WTC11 (cell line): ENCODE results near the gene KCNIP3. TPM values are rescaled to one million over a fixed set of nuclear protein-coding genes. Genes with fewer than 3 reads are reported as not detected.

Experiments used
- ATAC-seq: fragments of 200-7000 bp; cut with Tn5 transposase; 2 replicates; pipeline ENCODE4 v1.10.0; 2021; ENCODE audit warnings: mild to moderate bottlenecking, moderate library complexity
- CTCF ChIA-PET: fragments of 300-600 bp; sonication (Branson Sonifier 250); formaldehyde crosslinking; loops from one replicate; lab custom pipeline; 2021; ENCODE audit warnings: antibody characterized with exemption; lab: Charles Lee
- POLR2A ChIA-PET: fragments of 350-600 bp; sonication (Branson Sonifier 250); formaldehyde crosslinking; loops from one replicate; lab custom pipeline; 2021; ENCODE audit warnings: antibody characterized with exemption; lab: Charles Lee
- DNase-seq: peaks from one replicate; pipeline ENCODE4 v3.0.0; 2021; ENCODE audit warnings: low spot score
- H3K27ac Mint-ChIP-seq: 2 replicates; pipeline ENCODE4 v1.8.0; 2021; ENCODE audit warnings: mixed read lengths
- H3K27me3 Mint-ChIP-seq: 2 replicates; pipeline ENCODE4 v1.8.0; 2021; ENCODE audit warnings: low read depth, mild to moderate bottlenecking, moderate library complexity, mixed read lengths
- H3K36me3 Mint-ChIP-seq: 2 replicates; pipeline ENCODE4 v1.8.0; 2021; ENCODE audit warnings: mixed read lengths
- H3K4me1 Mint-ChIP-seq: 2 replicates; pipeline ENCODE4 v1.8.0; 2022; ENCODE audit warnings: mixed read lengths
- H3K4me3 Mint-ChIP-seq: 2 replicates; pipeline ENCODE4 v1.8.0; 2021; ENCODE audit warnings: mild to moderate bottlenecking, moderate library complexity, mixed read lengths
- H3K9me3 Mint-ChIP-seq: 2 replicates; pipeline ENCODE4 v1.8.0; 2021; ENCODE audit warnings: mixed read lengths
- CBFB ChIP-seq: sonication (generic); formaldehyde crosslinking; IDR thresholded peaks from 2 replicates; pipeline ENCODE4 v1.8.1; 2022; ENCODE audit warnings: mild to moderate bottlenecking, low read depth, missing genetic modification reagents
- ELF4 ChIP-seq: sonication (generic); formaldehyde crosslinking; IDR thresholded peaks from 2 replicates; pipeline ENCODE4 v1.8.1; 2022; ENCODE audit warnings: low read depth, mild to moderate bottlenecking, moderate library complexity, missing genetic modification reagents
- GRHL2 ChIP-seq: fragments of 250-450 bp; sonication (Bioruptor Pico); IDR thresholded peaks from 2 replicates; pipeline ENCODE4 v1.8.0; 2022; ENCODE audit warnings: mild to moderate bottlenecking, moderate library complexity; ENCODE audit not compliant: insufficient replicate concordance, severe bottlenecking
- IRF2 ChIP-seq: sonication (generic); formaldehyde crosslinking; IDR thresholded peaks from 2 replicates; pipeline ENCODE4 v1.8.0; 2022; ENCODE audit warnings: low read depth, missing genetic modification reagents, borderline replicate concordance
- NR3C1 ChIP-seq: sonication (generic); formaldehyde crosslinking; conservative IDR thresholded peaks from 2 replicates; pipeline ENCODE4 v1.8.1; 2023; ENCODE audit warnings: low read depth, mild to moderate bottlenecking, missing genetic modification reagents
- SMAD3 ChIP-seq: sonication (generic); formaldehyde crosslinking; IDR thresholded peaks from 2 replicates; pipeline ENCODE4 v1.8.0; 2022; ENCODE audit warnings: missing genetic modification reagents, mild to moderate bottlenecking, borderline replicate concordance
- SOX15 ChIP-seq: fragments of 250-450 bp; sonication (Bioruptor Pico); IDR thresholded peaks from 2 replicates; pipeline ENCODE4 v1.9.0; 2021; ENCODE audit warnings: mild to moderate bottlenecking
- total RNA-seq: library from RNA; stranded (reverse); gene quantifications from 3 replicates; pipeline ENCODE4 v1.2.3, GENCODE V29; 2021
- TF ChIP-seq, protein P1 (sequence below): sonication (generic); formaldehyde crosslinking; IDR thresholded peaks from 2 replicates; pipeline ENCODE4 v1.8.0; 2022; ENCODE audit warnings: missing genetic modification reagents
- TF ChIP-seq, protein P2 (sequence below): fragments of 250-450 bp; sonication (Bioruptor Pico); IDR thresholded peaks from 2 replicates; pipeline ENCODE4 v2.1.2; 2022; ENCODE audit warnings: mild to moderate bottlenecking, moderate library complexity
- TF ChIP-seq, protein P3 (sequence below): sonication (generic); formaldehyde crosslinking; IDR thresholded peaks from 2 replicates; pipeline ENCODE4 v1.8.0; 2022; ENCODE audit warnings: mild to moderate bottlenecking, missing genetic modification reagents
- TF ChIP-seq, protein P4 (sequence below): sonication (generic); formaldehyde crosslinking; conservative IDR thresholded peaks from 2 replicates; pipeline ENCODE4 v1.8.1; 2022; ENCODE audit warnings: mild to moderate bottlenecking, missing genetic modification reagents
- TF ChIP-seq, protein P5 (sequence below): sonication (generic); formaldehyde crosslinking; IDR thresholded peaks from 2 replicates; pipeline ENCODE4 v1.8.1; 2022; ENCODE audit warnings: mild to moderate bottlenecking, moderate library complexity, missing genetic modification reagents
- TF ChIP-seq, protein P6 (sequence below): sonication (generic); formaldehyde crosslinking; IDR thresholded peaks from 2 replicates; pipeline ENCODE4 v1.8.1; 2023; ENCODE audit warnings: mild to moderate bottlenecking, missing genetic modification reagents
- TF ChIP-seq, protein P7 (sequence below): sonication (generic); formaldehyde crosslinking; IDR thresholded peaks from 2 replicates; pipeline ENCODE4 v1.8.1; 2023; ENCODE audit warnings: mild to moderate bottlenecking, missing genetic modification reagents, borderline replicate concordance
- TF ChIP-seq, protein P8 (sequence below): sonication (generic); formaldehyde crosslinking; IDR thresholded peaks from 2 replicates; pipeline ENCODE4 v1.8.1; 2023; ENCODE audit warnings: mild to moderate bottlenecking, missing genetic modification reagents, moderate library complexity
- TF ChIP-seq, protein P9 (sequence below): sonication (generic); formaldehyde crosslinking; IDR thresholded peaks from 2 replicates; pipeline ENCODE4 v1.8.0; 2023; ENCODE audit warnings: mild to moderate bottlenecking, missing genetic modification reagents

The KCNIP3 gene
- total RNA-seq, 1 experiment from 2014 or later: 2.1 TPM

DNA sequence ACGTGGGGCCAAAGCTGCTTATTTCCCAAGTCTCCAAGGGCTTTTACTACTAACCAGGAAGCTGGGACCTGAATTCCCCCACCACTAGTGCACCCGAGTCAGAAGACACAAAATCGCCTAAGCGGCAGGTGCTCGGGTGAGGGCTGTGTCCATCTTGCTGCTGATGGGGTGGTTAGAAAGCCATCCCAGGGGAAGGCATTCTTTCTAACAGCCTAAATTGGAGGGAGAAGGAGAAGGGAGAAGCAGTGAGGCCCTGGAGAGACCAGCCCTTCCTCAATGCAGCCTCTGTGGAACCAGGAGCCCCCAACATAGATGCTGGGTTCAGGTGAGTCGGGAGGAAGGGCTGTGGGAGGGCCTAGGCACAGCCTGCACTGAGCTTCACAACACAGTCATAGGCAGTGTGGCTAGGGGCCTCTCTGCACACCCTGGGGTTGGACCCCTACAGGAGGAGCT lies 24.8 kb upstream of the KCNIP3 start:
- no peak overlapping the region for H3K4me3 Mint-ChIP-seq
- no peaks in the 10 kb centered on the region for H3K36me3 Mint-ChIP-seq
- peaks cover 31% of the 10 kb centered on the region for H3K4me1 Mint-ChIP-seq
- ChIA-PET CTCF (no interaction called here), POLR2A (no interaction called here)
- H3K9me3 Mint-ChIP-seq: no peaks in the 10 kb centered on the region
- TF ChIP-seq, protein P1, sequence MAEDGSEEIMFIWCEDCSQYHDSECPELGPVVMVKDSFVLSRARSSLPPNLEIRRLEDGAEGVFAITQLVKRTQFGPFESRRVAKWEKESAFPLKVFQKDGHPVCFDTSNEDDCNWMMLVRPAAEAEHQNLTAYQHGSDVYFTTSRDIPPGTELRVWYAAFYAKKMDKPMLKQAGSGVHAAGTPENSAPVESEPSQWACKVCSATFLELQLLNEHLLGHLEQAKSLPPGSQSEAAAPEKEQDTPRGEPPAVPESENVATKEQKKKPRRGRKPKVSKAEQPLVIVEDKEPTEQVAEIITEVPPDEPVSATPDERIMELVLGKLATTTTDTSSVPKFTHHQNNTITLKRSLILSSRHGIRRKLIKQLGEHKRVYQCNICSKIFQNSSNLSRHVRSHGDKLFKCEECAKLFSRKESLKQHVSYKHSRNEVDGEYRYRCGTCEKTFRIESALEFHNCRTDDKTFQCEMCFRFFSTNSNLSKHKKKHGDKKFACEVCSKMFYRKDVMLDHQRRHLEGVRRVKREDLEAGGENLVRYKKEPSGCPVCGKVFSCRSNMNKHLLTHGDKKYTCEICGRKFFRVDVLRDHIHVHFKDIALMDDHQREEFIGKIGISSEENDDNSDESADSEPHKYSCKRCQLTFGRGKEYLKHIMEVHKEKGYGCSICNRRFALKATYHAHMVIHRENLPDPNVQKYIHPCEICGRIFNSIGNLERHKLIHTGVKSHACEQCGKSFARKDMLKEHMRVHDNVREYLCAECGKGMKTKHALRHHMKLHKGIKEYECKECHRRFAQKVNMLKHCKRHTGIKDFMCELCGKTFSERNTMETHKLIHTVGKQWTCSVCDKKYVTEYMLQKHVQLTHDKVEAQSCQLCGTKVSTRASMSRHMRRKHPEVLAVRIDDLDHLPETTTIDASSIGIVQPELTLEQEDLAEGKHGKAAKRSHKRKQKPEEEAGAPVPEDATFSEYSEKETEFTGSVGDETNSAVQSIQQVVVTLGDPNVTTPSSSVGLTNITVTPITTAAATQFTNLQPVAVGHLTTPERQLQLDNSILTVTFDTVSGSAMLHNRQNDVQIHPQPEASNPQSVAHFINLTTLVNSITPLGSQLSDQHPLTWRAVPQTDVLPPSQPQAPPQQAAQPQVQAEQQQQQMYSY: no peak
- TF ChIP-seq NR3C1 (no peak), SMAD3 (CRISPR knock-in tag) (no peak), GRHL2 (CRISPR knock-in tag) (no peak), ELF4 (CRISPR knock-in tag) (no peak), IRF2 (CRISPR knock-in tag) (no peak)
- TF ChIP-seq, protein P2, sequence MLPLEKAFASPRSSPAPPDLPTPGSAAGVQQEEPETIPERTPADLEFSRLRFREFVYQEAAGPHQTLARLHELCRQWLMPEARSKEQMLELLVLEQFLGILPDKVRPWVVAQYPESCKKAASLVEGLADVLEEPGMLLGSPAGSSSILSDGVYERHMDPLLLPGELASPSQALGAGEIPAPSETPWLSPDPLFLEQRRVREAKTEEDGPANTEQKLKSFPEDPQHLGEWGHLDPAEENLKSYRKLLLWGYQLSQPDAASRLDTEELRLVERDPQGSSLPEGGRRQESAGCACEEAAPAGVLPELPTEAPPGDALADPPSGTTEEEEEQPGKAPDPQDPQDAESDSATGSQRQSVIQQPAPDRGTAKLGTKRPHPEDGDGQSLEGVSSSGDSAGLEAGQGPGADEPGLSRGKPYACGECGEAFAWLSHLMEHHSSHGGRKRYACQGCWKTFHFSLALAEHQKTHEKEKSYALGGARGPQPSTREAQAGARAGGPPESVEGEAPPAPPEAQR (CRISPR knock-in tag): no peak
- TF ChIP-seq, protein P3, sequence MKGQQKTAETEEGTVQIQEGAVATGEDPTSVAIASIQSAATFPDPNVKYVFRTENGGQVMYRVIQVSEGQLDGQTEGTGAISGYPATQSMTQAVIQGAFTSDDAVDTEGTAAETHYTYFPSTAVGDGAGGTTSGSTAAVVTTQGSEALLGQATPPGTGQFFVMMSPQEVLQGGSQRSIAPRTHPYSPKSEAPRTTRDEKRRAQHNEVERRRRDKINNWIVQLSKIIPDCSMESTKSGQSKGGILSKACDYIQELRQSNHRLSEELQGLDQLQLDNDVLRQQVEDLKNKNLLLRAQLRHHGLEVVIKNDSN: no peak
- TF ChIP-seq, protein P4, sequence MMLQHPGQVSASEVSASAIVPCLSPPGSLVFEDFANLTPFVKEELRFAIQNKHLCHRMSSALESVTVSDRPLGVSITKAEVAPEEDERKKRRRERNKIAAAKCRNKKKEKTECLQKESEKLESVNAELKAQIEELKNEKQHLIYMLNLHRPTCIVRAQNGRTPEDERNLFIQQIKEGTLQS (CRISPR knock-in tag): no peak
- no peak for ATAC-seq
- H3K27me3 Mint-ChIP-seq: no peaks in the 10 kb centered on the region
- peak; percentile 3 for DNase-seq
- H3K27ac Mint-ChIP-seq: no peak overlapping the region

DNA sequence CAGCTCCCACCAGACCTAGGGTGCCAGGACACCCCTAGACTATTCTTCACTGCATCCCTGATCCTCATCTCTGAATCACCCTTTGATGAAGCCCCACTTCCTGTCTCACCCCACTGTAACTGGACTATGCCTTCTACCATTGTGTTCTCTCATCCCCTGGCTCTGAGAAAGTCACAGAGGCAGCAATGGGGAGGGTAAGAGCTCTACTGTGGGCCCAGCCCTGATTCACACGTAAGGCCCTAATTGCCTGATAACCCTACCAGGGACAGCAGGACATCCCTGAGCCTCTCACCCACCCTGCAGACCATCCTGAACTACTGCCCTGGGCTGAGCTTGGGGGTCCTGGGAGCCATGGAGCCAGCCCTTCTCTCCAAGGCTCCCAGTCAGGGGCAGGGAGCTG lies 24.4 kb upstream of the KCNIP3 start:
- Mint-ChIP-seq H3K27ac (no peak overlapping the region), H3K4me1 (peaks cover 35% of the 10 kb centered on the region), H3K36me3 (no peaks in the 10 kb centered on the region), H3K9me3 (no peaks in the 10 kb centered on the region), H3K27me3 (no peaks in the 10 kb centered on the region), H3K4me3 (no peak overlapping the region)
- peak; percentile 1 for DNase-seq
- POLR2A ChIA-PET: no interaction called here
- CTCF ChIA-PET: no interaction called here
- ATAC-seq: no peak
- TF ChIP-seq, protein P5, sequence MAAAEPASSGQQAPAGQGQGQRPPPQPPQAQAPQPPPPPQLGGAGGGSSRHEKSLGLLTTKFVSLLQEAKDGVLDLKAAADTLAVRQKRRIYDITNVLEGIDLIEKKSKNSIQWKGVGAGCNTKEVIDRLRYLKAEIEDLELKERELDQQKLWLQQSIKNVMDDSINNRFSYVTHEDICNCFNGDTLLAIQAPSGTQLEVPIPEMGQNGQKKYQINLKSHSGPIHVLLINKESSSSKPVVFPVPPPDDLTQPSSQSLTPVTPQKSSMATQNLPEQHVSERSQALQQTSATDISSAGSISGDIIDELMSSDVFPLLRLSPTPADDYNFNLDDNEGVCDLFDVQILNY (CRISPR knock-in tag): no peak
- TF ChIP-seq, protein P6, sequence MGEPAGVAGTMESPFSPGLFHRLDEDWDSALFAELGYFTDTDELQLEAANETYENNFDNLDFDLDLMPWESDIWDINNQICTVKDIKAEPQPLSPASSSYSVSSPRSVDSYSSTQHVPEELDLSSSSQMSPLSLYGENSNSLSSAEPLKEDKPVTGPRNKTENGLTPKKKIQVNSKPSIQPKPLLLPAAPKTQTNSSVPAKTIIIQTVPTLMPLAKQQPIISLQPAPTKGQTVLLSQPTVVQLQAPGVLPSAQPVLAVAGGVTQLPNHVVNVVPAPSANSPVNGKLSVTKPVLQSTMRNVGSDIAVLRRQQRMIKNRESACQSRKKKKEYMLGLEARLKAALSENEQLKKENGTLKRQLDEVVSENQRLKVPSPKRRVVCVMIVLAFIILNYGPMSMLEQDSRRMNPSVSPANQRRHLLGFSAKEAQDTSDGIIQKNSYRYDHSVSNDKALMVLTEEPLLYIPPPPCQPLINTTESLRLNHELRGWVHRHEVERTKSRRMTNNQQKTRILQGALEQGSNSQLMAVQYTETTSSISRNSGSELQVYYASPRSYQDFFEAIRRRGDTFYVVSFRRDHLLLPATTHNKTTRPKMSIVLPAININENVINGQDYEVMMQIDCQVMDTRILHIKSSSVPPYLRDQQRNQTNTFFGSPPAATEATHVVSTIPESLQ (CRISPR knock-in tag): no peak
- TF ChIP-seq, protein P7, sequence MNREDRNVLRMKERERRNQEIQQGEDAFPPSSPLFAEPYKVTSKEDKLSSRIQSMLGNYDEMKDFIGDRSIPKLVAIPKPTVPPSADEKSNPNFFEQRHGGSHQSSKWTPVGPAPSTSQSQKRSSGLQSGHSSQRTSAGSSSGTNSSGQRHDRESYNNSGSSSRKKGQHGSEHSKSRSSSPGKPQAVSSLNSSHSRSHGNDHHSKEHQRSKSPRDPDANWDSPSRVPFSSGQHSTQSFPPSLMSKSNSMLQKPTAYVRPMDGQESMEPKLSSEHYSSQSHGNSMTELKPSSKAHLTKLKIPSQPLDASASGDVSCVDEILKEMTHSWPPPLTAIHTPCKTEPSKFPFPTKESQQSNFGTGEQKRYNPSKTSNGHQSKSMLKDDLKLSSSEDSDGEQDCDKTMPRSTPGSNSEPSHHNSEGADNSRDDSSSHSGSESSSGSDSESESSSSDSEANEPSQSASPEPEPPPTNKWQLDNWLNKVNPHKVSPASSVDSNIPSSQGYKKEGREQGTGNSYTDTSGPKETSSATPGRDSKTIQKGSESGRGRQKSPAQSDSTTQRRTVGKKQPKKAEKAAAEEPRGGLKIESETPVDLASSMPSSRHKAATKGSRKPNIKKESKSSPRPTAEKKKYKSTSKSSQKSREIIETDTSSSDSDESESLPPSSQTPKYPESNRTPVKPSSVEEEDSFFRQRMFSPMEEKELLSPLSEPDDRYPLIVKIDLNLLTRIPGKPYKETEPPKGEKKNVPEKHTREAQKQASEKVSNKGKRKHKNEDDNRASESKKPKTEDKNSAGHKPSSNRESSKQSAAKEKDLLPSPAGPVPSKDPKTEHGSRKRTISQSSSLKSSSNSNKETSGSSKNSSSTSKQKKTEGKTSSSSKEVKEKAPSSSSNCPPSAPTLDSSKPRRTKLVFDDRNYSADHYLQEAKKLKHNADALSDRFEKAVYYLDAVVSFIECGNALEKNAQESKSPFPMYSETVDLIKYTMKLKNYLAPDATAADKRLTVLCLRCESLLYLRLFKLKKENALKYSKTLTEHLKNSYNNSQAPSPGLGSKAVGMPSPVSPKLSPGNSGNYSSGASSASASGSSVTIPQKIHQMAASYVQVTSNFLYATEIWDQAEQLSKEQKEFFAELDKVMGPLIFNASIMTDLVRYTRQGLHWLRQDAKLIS (CRISPR knock-in tag): no peak
- no peak for TF ChIP-seq SOX15 (CRISPR knock-in tag)
- no peak for TF ChIP-seq CBFB
- TF ChIP-seq SMAD3 (CRISPR knock-in tag): no peak
- TF ChIP-seq, protein P8, sequence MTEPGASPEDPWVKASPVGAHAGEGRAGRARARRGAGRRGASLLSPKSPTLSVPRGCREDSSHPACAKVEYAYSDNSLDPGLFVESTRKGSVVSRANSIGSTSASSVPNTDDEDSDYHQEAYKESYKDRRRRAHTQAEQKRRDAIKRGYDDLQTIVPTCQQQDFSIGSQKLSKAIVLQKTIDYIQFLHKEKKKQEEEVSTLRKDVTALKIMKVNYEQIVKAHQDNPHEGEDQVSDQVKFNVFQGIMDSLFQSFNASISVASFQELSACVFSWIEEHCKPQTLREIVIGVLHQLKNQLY (CRISPR knock-in tag): no peak
- TF ChIP-seq, protein P9, sequence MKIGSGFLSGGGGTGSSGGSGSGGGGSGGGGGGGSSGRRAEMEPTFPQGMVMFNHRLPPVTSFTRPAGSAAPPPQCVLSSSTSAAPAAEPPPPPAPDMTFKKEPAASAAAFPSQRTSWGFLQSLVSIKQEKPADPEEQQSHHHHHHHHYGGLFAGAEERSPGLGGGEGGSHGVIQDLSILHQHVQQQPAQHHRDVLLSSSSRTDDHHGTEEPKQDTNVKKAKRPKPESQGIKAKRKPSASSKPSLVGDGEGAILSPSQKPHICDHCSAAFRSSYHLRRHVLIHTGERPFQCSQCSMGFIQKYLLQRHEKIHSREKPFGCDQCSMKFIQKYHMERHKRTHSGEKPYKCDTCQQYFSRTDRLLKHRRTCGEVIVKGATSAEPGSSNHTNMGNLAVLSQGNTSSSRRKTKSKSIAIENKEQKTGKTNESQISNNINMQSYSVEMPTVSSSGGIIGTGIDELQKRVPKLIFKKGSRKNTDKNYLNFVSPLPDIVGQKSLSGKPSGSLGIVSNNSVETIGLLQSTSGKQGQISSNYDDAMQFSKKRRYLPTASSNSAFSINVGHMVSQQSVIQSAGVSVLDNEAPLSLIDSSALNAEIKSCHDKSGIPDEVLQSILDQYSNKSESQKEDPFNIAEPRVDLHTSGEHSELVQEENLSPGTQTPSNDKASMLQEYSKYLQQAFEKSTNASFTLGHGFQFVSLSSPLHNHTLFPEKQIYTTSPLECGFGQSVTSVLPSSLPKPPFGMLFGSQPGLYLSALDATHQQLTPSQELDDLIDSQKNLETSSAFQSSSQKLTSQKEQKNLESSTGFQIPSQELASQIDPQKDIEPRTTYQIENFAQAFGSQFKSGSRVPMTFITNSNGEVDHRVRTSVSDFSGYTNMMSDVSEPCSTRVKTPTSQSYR (CRISPR knock-in tag): no peak
